Endometrium (tissue), 2 donors: ENCODE data around the gene ITGA1.
"Not testable (repeated sequence)": the region's sequence is repeated elsewhere in the genome, so short reads cannot be mapped to it uniquely, and the experiment has no call there.

Source experiments
- FAIRE-seq: peaks from 2 replicates; lab custom pipeline; 2012; peaks lifted over from hg19 to GRCh38; lab: Jason Lieb, UNC
- donor health status: control.
- donor health status: control.

Gene ITGA1

DNA sequence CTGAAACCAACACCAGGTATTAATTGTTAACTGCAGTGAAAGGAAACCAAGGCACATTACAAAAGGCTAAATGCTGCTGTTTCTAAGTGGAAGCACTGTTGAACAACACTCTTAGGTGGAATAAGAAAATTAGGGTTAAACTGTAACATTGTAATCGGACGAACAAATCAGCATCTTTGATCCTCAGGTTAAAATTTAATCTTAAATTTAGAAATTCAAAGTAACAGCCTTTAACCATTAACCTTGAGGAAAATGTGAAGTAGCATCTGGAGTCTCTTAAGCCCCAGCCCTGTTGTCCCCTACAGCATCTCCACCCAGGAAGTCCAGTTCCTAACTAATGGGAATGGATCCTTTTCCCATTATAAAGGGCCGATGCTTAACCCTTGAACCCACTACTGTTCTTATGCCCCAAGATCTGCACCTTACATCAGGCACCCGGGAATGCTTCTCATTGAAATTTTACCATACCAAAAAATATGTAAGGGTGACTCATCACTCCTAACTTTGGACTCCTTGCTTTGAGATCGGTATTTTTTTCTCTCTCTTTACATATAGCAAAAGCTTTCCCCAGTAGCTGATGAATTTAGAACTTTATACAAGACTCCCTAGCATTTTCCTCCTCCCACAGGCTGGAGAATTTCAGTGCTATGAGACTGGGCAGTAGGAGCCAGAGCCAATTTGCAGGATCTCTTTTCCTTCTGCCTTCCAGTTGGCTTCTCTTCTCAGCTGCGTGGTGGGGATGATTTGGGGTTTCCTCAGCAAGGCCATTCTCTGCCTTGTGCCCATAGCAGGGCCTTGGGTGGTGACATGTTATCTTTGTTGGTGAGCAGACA lies 169.4 kb downstream of the ITGA1 start:
- no peak for FAIRE-seq

DNA sequence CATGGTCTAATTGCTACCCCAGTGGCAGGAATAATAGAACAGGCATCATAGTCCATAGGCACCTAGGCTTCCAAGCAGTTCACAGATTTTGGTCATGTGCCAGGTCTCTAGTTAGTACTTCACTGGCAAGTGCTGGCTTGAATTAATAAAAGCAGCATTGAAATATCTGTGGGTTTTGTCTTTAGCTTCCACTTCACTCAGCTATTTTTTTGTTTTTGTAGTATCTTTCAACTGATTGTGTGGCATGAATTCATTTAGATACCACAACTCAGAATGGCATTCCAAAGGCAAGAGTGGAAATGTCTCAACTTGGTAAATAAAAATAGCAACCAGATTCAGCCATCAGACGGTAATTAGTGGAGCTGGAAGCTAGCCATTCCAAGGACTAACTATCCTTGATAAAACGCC lies 173.6 kb downstream of the ITGA1 start:
- no peak for FAIRE-seq

GRCh38 chr5:52963636-52964035 lies 175.9 kb downstream of the ITGA1 start:
- FAIRE-seq: no peak

DNA sequence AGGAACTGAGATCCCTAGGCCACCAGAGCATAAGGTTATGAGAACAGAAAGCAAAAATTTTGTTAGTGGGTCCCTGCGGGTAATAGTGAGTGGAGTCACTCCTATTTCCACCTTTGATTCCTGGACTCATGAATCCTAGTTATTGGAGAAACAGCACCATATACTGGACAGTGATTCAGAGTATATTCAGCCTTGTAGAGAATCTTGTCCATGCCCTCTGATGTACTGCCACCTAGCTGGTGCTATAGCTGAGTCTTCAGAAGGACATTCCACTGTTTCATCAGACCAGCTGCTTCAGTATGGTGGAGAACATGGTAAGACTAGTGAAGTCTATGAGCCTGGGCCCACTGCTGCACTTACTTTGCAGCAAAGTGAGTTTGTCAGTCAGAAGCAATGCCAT lies 176.4 kb downstream of the ITGA1 start:
- no peak for FAIRE-seq

DNA sequence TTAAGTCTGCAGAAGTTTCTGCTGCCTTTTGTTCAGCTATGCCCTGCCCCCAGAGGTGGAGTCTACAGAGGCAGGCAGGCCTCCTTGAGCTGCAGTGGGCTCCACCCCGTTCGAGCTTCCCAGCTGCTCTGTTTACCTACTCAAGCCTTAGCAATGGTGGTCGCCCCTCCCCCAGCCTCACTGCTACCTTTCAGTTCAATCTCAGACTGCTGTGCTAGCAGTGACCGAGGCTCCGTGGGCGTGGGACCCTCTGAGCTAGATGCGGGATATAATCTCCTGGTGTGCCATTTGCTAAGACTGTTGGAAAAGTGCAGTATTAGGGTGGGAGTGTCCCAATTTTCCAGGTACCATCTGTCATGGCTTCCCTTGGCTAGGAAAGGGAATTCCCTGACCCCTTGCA lies 188.4 kb downstream of the ITGA1 start:
- not testable (repeated sequence) for FAIRE-seq

GRCh38 chr5:52977264-52977897 lies 189.7 kb downstream of the ITGA1 start:
- no peak for FAIRE-seq

GRCh38 chr5:52981507-52981906 lies 193.8 kb downstream of the ITGA1 start:
- FAIRE-seq: no peak

DNA sequence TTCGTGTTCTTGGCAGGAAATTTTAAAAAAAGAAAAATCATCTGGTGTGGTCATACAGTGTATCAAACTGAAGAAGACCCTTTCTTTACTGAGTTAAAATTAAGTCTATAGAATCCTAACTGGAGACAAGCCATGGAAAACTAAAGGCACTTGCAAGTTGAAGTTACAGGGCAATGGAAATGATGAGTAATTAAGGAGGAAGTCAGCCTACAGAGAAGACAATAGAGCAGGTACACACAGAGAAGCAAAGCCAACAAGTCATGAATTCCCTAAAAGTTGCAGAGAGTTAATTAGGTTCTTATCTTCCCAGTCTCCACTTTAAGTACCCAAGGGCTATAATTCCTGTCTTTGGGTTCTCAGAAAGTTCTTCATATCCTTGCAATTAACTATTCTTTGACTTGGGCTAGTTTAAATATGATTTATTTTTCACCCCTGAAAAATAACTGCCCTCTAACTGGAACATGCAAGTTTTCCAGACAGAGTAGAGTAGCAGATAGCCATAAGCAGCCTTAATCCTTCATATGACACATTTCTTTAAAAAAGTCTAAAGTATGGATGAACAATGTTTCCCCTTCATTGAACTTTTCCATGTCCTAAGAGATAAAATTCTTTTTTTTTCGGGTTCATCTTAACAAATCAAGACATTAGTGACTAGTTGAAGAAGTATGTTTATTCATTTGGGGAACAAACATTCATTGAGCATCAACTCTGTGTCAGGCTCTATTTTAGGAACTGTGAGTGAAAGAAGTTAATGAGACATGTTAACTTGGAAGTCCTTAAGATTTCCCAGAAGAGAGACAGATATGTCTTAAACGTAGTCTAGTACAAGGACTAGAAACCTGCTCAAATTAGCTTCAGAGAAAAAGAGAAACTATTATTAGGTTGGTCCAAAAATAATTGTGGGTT lies 196.3 kb downstream of the ITGA1 start:
- no peak for FAIRE-seq

GRCh38 chr5:52985306-52985705 lies 197.6 kb downstream of the ITGA1 start:
- no peak for FAIRE-seq

GRCh38 chr5:52987711-52988331 lies 200.1 kb downstream of the ITGA1 start:
- FAIRE-seq: no peak

- no peak for FAIRE-seq
Measured at GRCh38 chr5:52988335-52989024, 200.8 kb downstream of the ITGA1 start.

- no peak for FAIRE-seq
Measured at GRCh38 chr5:52989025-52989780, 201.5 kb downstream of the ITGA1 start, which contains the start of gene ITGA2. ITGA2 (plus strand) TSS chr5:52989352; CDS start chr5:52989469, 117 bp downstream.

DNA sequence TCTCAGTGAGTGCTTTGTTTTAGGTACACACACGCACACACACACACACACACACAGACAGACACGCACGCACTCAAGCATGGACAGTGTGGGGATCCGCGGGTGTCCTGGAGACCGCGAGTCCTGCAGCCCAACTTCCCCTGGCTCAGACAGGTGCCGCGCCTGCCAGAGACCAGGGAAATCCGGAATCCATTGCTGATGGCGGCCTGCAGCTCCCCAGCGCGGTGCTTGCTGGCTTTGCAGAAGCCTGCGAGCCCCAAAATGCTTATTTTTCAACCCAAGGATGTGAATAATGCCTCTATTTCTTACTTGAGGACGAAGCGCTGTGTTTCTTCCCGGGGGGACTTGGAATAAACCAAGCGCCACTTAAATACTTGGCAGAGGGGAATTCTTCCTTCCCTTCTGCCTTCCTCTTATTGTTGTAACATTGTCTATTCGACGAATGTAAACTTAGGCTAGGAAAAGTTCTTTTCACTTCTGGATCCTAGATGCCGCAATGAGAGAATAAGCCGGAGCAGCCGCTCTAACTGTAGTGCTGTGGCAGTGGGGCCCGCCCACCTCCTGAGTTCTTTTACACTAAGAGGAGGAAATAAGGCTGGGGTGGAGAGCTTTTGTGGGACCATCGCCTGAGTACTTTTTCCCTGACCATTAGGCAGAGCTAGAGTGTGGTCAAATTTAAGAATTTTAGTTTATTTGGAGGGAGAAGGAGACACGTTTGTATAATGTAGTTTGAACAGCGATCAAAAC lies 202.2 kb downstream of the ITGA1 start:
- no peak for FAIRE-seq

GRCh38 chr5:52990528-52990925 lies 202.8 kb downstream of the ITGA1 start:
- no peak for FAIRE-seq

GRCh38 chr5:52993367-52993766 lies 205.7 kb downstream of the ITGA1 start:
- no peak for FAIRE-seq

GRCh38 chr5:52994266-52994665 lies 206.6 kb downstream of the ITGA1 start:
- FAIRE-seq: no peak

DNA sequence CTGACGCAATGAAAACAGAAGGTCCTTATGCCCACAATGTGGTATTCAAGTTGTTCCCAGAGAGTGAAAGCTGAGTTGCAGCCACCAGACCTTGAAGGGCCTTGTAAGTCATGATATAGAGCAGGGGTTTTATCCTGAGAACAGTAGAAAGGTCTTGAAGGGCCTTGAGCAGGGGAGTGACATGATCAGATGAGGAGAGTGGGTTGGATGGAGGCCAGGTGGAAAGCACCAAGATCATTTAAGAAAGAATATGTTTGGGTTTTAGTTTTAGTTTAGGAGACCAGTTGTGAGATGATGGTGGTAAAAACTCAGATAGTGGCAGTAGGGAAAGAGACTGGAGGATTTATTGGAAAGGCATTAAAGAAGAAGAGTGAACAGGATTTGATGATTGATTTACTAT lies 207.4 kb downstream of the ITGA1 start:
- FAIRE-seq: no peak

DNA sequence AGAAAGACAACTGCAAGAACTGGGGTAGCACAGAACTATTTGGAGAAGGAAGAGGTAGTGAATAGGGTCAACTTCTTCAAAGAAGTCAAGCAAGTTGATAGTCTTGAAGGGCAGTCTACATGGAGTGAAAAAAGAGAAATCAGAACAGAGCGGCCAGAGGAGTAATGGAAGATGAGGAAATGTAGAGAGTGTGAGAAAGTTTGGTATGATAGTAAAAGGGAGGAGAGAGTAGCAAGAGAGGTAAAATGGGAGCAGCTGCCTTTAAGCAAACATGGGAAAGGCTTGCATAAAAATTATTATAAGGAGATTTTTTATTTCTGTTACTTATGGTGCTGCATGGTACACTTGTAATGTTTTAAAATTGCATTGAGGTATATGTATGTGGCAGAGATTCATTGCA lies 208.2 kb downstream of the ITGA1 start:
- FAIRE-seq: no peak

GRCh38 chr5:52996979-52997378 lies 209.3 kb downstream of the ITGA1 start:
- peak; percentile 48 for FAIRE-seq

DNA sequence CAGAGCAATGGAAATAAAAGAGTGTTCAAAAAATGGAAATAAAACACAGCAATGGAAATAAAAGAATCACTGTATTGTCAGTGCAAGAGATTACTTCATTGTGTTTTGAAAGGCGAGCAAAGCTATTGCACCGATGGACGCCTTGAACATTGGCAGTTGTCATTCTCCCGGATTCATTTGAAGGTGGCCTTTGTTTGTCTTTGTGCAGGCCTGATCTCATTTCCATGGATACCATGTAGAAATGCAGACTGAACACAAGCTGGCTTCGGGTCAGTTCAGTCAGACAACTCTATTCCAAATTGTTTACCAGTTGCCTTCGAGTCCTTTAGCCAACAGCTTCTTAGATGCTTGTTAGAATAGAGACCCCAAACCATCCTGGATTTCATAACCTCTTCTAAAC lies 209.7 kb downstream of the ITGA1 start:
- FAIRE-seq: no peak
